Measurements from ENCODE around the gene RPS21.
"Not testable (repeated sequence)": the region's sequence is repeated elsewhere in the genome, so short reads cannot be mapped to it uniquely, and the experiment has no call there.

RPS21 gene

GRCh38 chr20:62365814-62366369, 21.0 kb upstream of the RPS21 start:
- no peak for DNase-seq

GRCh38 chr20:62366370-62367135, 20.4 kb upstream of the RPS21 start:
- no peak for DNase-seq

GRCh38 chr20:62367136-62367632, 19.7 kb upstream of the RPS21 start, which contains the start of gene LAMA5:
Gene LAMA5 (minus strand): TSS chr20:62367312. CDS start chr20:62367245, 67 bp downstream.
- no peak for DNase-seq

GRCh38 chr20:62367633-62368391, 19.1 kb upstream of the RPS21 start:
- no peak for DNase-seq

- no peak for DNase-seq
Observed at GRCh38 chr20:62368392-62368975, 18.4 kb upstream of the RPS21 start.

GRCh38 chr20:62368976-62369814, 17.7 kb upstream of the RPS21 start:
- DNase-seq = no peak

- no peak for DNase-seq
Observed at GRCh38 chr20:62369815-62370114, 17.1 kb upstream of the RPS21 start.

- no peak for DNase-seq
Observed at GRCh38 chr20:62370115-62370806, 16.6 kb upstream of the RPS21 start.

- DNase-seq = no peak
Observed at GRCh38 chr20:62370807-62371587, 15.9 kb upstream of the RPS21 start.

GRCh38 chr20:62371588-62372041, 15.3 kb upstream of the RPS21 start:
- no peak for DNase-seq

- DNase-seq = no peak
Observed at GRCh38 chr20:62372042-62372993, 14.6 kb upstream of the RPS21 start.

- not testable (repeated sequence) for DNase-seq
Observed at GRCh38 chr20:62373631-62374179, 13.2 kb upstream of the RPS21 start.

- DNase-seq = no peak
Observed at GRCh38 chr20:62374331-62375152, 12.4 kb upstream of the RPS21 start.

GRCh38 chr20:62376112-62377063, 10.5 kb upstream of the RPS21 start:
- DNase-seq = no peak

- no peak for DNase-seq
Observed at GRCh38 chr20:62377064-62377461, 9.8 kb upstream of the RPS21 start.

GRCh38 chr20:62377615-62378178, 9.2 kb upstream of the RPS21 start:
- no peak for DNase-seq

- DNase-seq = no peak
Observed at GRCh38 chr20:62378215-62378614, 8.7 kb upstream of the RPS21 start.
